A549 (cell line): Measurements from ENCODE around the gene PHF20. TPM values are rescaled to one million over a fixed set of nuclear protein-coding genes. Genes with fewer than 3 reads are reported as not detected.
"Not testable (repeated sequence)": the region's sequence is repeated elsewhere in the genome, so short reads cannot be mapped to it uniquely, and the experiment has no call there.

Source experiments
- ATAC-seq, 2 experiments: fragments of 200-7000 bp in 1 of 2; fragments of >200 bp in 1 of 2; cut with Nextera tagmentation in 1 of 2; cut with Tn5 transposase in 1 of 2; 3 replicates each; pipeline versions ENCODE4 v1.8.0 to v1.9.1; 2018 to 2020; ENCODE audit warnings: mild to moderate bottlenecking in 1 of 2, moderate library complexity in 1 of 2
- CTCF ChIA-PET: fragments of 300-600 bp; sonication (Branson Sonifier 250); formaldehyde crosslinking; extraction: SDS; loops from one replicate; lab custom pipeline; 2021; ENCODE audit warnings: antibody characterized with exemption, inconsistent platforms; lab: Yijun Ruan, JAX
- POLR2A ChIA-PET: fragments of 350-600 bp; formaldehyde crosslinking; extraction: SDS; loops from one replicate; lab custom pipeline; 2021; ENCODE audit warnings: antibody characterized with exemption, inconsistent platforms; lab: Yijun Ruan, JAX
- DNase-seq, 2 experiments: peaks; one replicate each; pipeline versions ENCODE4 v3.0.0 to v3.0.0-alpha.2; 2011 to 2016; ENCODE audit warnings: low read depth in 1 of 2, low spot score in 1 of 2
- FAIRE-seq: peaks from 2 replicates; lab custom pipeline; 2011; peaks lifted over from hg19 to GRCh38; lab: Jason Lieb, UNC
- H3K27ac ChIP-seq, 2 experiments: fragments of >200 bp; sonication (Bioruptor Twin); formaldehyde crosslinking; 3 replicates each; pipeline ENCODE4 v1.5.1; 2016 to 2017
- H3K4me1 ChIP-seq: fragments of >200 bp; sonication (Bioruptor Twin); formaldehyde crosslinking; 3 replicates; pipeline ENCODE4 v1.6.1; 2016
- H3K4me2 ChIP-seq: fragments of >200 bp; sonication (Bioruptor Twin); formaldehyde crosslinking; 3 replicates; pipeline ENCODE4 v1.6.1; 2016
- H3K4me3 ChIP-seq: fragments of >200 bp; sonication (Bioruptor Twin); formaldehyde crosslinking; 3 replicates; pipeline ENCODE4 v1.5.1; 2016
- H3K9me3 ChIP-seq: fragments of >200 bp; sonication (Bioruptor Twin); formaldehyde crosslinking; 3 replicates; pipeline ENCODE4 v1.6.1; 2016
- BHLHE40 ChIP-seq: IDR thresholded peaks from 2 replicates; pipeline ENCODE4 v1.6.1; 2012; ENCODE audit warnings: low read depth, low read length, inconsistent platforms
- CBX2 ChIP-seq: fragments of 200-600 bp; sonication (generic); IDR thresholded peaks from 2 replicates; pipeline ENCODE4 v1.6.1; 2016; ENCODE audit warnings: low read depth, mild to moderate bottlenecking, borderline replicate concordance
- EHF ChIP-seq: fragments of 250-450 bp; sonication (Bioruptor Pico); IDR thresholded peaks from 2 replicates; pipeline ENCODE4 v1.5.0; 2020; ENCODE audit warnings: mild to moderate bottlenecking
- FOXS1 ChIP-seq: fragments of 250-450 bp; sonication (Bioruptor Pico); IDR thresholded peaks from 2 replicates; pipeline ENCODE4 v1.5.0; 2020; ENCODE audit warnings: mild to moderate bottlenecking, moderate library complexity
- HEYL ChIP-seq: fragments of 250-450 bp; sonication (Bioruptor Pico); IDR thresholded peaks from 2 replicates; pipeline ENCODE4 v1.8.0; 2021; ENCODE audit warnings: mild to moderate bottlenecking, moderate library complexity
- HOXA7 ChIP-seq: fragments of 250-450 bp; sonication (Bioruptor Pico); IDR thresholded peaks from 2 replicates; pipeline ENCODE4 v1.5.0; 2020; ENCODE audit warnings: mild to moderate bottlenecking, moderate library complexity
- MAFK ChIP-seq: fragments of 450-650 bp; IDR thresholded peaks from 2 replicates; pipeline ENCODE4 v1.6.1; 2014; ENCODE audit not compliant: partially characterized antibody
- MAZ ChIP-seq: fragments of 150-350 bp; IDR thresholded peaks from 2 replicates; pipeline ENCODE4 v1.6.1; 2014; ENCODE audit warnings: antibody characterized with exemption, low read depth, low read length, borderline replicate concordance
- NFE2L2 ChIP-seq: fragments of 150-350 bp; conservative IDR thresholded peaks from 2 replicates; pipeline ENCODE4 v1.6.1; 2014; ENCODE audit warnings: low read length
- NPAS2 ChIP-seq: fragments of 250-450 bp; sonication (Bioruptor Pico); IDR thresholded peaks from 2 replicates; pipeline ENCODE4 v1.8.0; 2022; ENCODE audit warnings: mild to moderate bottlenecking, moderate library complexity, borderline replicate concordance
- POLR2AphosphoS2 ChIP-seq: conservative IDR thresholded peaks from 2 replicates; pipeline ENCODE4 v1.6.1; 2012; ENCODE audit warnings: low read length, improper control_type of control experiment, inconsistent platforms
- RFX5 ChIP-seq: fragments of 450-650 bp; IDR thresholded peaks from 2 replicates; pipeline ENCODE4 v1.7.1; 2014; ENCODE audit warnings: antibody characterized with exemption, mild to moderate bottlenecking, moderate library complexity
- SMC3 ChIP-seq: fragments of >200 bp; sonication (Bioruptor Twin); formaldehyde crosslinking; IDR thresholded peaks from 3 replicates; pipeline ENCODE4 v1.6.1; 2018; ENCODE audit warnings: inconsistent platforms
- SREBF2 ChIP-seq: fragments of 450-650 bp; IDR thresholded peaks from 2 replicates; pipeline ENCODE4 v1.6.1; 2014; ENCODE audit warnings: mild to moderate bottlenecking, moderate library complexity
- TP53 ChIP-seq: fragments of 250-450 bp; sonication (Bioruptor Pico); IDR thresholded peaks from 2 replicates; pipeline ENCODE4 v1.5.0; 2021; ENCODE audit warnings: mild to moderate bottlenecking, moderate library complexity
- ZC3H11A ChIP-seq: fragments of 450-650 bp; IDR thresholded peaks from 2 replicates; pipeline ENCODE4 v1.6.1; 2014; ENCODE audit warnings: antibody characterized with exemption, mild to moderate bottlenecking
- ZSCAN20 ChIP-seq: fragments of 250-450 bp; sonication (Bioruptor Pico); IDR thresholded peaks from 2 replicates; pipeline ENCODE4 v1.8.0; 2022; ENCODE audit warnings: mild to moderate bottlenecking, moderate library complexity
- WGBS: methylation state at CpG from one replicate; pipeline ENCODE4 v1.1.6; 2017; ENCODE audit errors: missing lambda C conversion rate; 5-methylcytosine and 5-hydroxymethylcytosine counted together
- polyA plus RNA-seq, 4 experiments: library from polyadenylated mRNA; depleted of rRNA in 3 of 4; stranded (reverse); fragments of >200 nt; fragmentation: RNase III in 1 of 4; extraction: RNeasy Plus Mini Kit Qiagen cat#74134 plus additional on column Dnase treatment in 1 of 4; gene quantifications; 2 replicates in 3 of 4; 3 replicates in 1 of 4; pipeline ENCODE4 v1.2.3, GENCODE V29; 2011 to 2017
- TF ChIP-seq, protein P1 (sequence below): IDR thresholded peaks from 2 replicates; pipeline ENCODE4 v1.6.1; 2012; ENCODE audit warnings: low read depth, borderline replicate concordance
- TF ChIP-seq, protein P2 (sequence below): fragments of >200 bp; sonication (Bioruptor Twin); formaldehyde crosslinking; IDR thresholded peaks from 3 replicates; pipeline ENCODE4 v1.5.1; 2016
- TF ChIP-seq, protein P3 (sequence below): fragments of 150-350 bp; IDR thresholded peaks from 2 replicates; pipeline ENCODE4 v1.6.1; 2014; ENCODE audit warnings: low read depth, mild to moderate bottlenecking, low read length

Gene PHF20
- polyA plus RNA-seq, 2 of the 4 experiments (the other 2 are of a cell fraction): 24.0 to 32.8 TPM

DNA sequence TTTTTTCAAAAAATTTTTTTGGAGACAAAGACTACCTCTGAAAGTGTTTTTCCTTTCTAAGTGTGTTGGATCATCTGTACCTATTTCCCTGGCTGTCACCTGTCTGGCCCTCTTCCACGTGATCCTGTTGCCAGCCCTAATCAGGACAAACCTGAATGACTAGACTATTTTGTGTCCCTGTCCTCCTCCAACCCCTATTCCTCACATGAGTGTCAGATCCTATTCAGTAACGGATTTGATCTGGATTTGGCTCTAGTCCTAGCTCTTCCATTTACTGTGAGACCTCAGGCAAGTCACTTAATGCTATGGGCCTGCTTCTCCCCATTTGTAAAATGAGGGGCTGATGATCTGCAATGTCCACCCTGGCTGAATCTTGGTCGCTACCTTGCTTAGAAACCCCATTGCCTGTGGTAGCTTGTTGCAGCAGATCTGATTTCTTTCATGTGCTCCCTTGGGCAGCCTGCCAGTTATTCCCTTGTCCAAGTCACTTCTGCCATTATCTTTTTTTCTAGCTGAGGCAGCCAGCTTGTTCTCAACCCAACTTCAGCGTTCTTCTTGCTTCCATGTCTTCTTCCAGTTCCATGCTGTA, 4.8 kb downstream of the PHF20 start:
- H3K9me3 ChIP-seq: no peaks in the 10 kb centered on the region
- no peak overlapping the region for H3K4me3 ChIP-seq
- no peak overlapping the region for H3K27ac ChIP-seq
- no peak overlapping the region for H3K4me2 ChIP-seq
- ATAC-seq (no peak), FAIRE-seq (no peak), DNase-seq (peak in 1 of 2 experiments; percentile 8)
- peaks cover 22% of the 10 kb centered on the region; the same call in 2 of the 3 replicates for H3K4me1 ChIP-seq
- 90% methylated on average over 4 of the region's 4 CpGs for WGBS
- ChIA-PET POLR2A (interaction anchor here (1.6 kb wide), 1 partner anchor 34 kb away, joined by 5 read pairs; the partner anchor contains the start of gene RBM39), CTCF (interaction anchor here (1.4 to 1.6 kb wide), 2 partner anchors 33 to 108 kb away, joined by 5 to 8 read pairs; no protein-coding TSS in a partner anchor)
- TF ChIP-seq, protein P1, sequence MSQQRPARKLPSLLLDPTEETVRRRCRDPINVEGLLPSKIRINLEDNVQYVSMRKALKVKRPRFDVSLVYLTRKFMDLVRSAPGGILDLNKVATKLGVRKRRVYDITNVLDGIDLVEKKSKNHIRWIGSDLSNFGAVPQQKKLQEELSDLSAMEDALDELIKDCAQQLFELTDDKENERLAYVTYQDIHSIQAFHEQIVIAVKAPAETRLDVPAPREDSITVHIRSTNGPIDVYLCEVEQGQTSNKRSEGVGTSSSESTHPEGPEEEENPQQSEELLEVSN: no peak
- TF ChIP-seq EHF (CRISPR knock-in tag) (no peak), POLR2AphosphoS2 (no peak), HEYL (CRISPR knock-in tag) (no peak)

DNA sequence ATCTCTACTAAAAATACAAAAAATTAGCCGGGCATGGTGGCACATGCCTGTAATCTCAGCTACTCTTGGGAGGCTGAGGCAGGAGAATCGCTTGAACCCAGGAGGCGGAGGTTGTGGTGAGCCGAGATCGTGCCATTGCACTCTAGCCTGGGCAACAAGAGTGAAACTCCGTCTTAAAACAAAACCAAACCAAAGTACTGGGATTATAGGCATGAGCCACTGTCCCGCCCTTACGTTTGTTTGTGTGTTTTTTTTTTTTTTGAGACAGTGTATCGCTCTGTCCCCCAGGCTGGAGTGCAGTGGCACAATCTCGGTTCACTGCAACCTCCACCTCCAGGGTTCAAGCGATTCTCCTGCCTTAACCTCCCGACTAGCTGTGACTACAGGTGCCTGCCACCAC, 12.0 kb downstream of the PHF20 start:
- FAIRE-seq, POLR2A ChIA-PET: not testable (repeated sequence)
- WGBS: 95% methylated on average over 12 of the region's 12 CpGs

DNA sequence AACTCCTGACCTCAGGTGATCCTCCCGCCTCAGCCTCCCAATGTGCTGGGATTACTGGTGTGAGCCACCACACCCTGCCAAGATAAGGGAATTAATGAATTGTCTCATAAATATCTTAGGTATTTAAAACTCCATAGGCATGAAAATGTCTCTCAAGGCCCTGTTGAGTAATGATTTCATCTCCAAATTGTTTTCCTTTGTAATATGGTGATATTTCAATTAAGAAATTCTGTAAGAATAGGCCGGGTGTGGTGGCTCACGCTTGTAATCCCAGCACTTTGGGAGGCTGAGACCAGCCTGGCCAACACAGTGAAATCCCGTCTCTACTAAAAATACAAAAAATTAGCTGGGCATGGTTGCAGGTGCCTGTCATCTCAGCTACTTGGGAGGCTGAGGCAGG, 13.7 kb downstream of the PHF20 start:
- H3K27ac ChIP-seq, H3K9me3 ChIP-seq, H3K4me3 ChIP-seq, ATAC-seq, DNase-seq, POLR2A ChIA-PET, H3K4me2 ChIP-seq, H3K4me1 ChIP-seq, FAIRE-seq: not testable (repeated sequence)
- CTCF ChIA-PET: interaction anchor here (1.1 to 1.2 kb wide), 2 partner anchors 11 to 109 kb away, joined by 3 to 4 read pairs; no protein-coding TSS in a partner anchor
- WGBS: 95% methylated on average over 4 of the region's 4 CpGs

More for the DNA sequence above, 12.0 kb downstream of the PHF20 start:
- H3K4me2 ChIP-seq, H3K4me1 ChIP-seq, H3K27ac ChIP-seq, H3K4me3 ChIP-seq, ATAC-seq, H3K9me3 ChIP-seq, CTCF ChIA-PET, DNase-seq: not testable (repeated sequence)

DNA sequence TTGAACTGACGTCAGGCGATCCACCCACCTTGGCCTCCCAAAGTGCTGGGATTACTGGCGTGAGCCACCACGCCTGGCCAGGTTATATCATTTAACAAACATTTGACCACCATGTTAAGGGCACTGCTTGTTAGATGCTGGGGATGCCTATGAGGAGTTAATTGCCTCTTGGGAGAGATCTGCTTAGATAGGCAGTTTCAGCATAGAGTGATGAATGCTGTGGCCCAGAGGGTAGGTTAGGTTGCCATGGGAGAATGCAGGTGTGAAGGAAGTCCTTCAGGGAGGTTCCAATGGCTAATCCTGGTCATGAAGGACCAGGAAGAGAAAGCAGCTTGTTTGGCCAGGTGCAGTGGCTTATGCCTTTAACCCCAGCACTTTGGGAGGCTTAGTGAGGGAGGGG, 17.0 kb downstream of the PHF20 start:
- DNase-seq (no peak), ATAC-seq (no peak)
- Histone ChIP-seq H3K4me1 (peaks cover 11% of the 10 kb centered on the region), H3K4me3 (no peak overlapping the region)
- 92% methylated on average over 4 of the region's 4 CpGs for WGBS
- CTCF ChIA-PET: interaction anchor here (1.4 kb wide), 1 partner anchor 95 kb away, joined by 4 read pairs; no protein-coding TSS in a partner anchor
- TF ChIP-seq CBX2 (no peak), FOXS1 (CRISPR knock-in tag) (no peak), NPAS2 (CRISPR knock-in tag) (no peak), MAZ (no peak), MAFK (peak; percentile 45), BHLHE40 (no peak)
- TF ChIP-seq, protein P1: no peak
- TF ChIP-seq, all 56 proteins: peak for 1
- FAIRE-seq: no peak
- POLR2A ChIA-PET: no interaction called here
- Histone ChIP-seq H3K4me2 (no peak overlapping the region), H3K27ac (no peak overlapping the region), H3K9me3 (no peaks in the 10 kb centered on the region)

DNA sequence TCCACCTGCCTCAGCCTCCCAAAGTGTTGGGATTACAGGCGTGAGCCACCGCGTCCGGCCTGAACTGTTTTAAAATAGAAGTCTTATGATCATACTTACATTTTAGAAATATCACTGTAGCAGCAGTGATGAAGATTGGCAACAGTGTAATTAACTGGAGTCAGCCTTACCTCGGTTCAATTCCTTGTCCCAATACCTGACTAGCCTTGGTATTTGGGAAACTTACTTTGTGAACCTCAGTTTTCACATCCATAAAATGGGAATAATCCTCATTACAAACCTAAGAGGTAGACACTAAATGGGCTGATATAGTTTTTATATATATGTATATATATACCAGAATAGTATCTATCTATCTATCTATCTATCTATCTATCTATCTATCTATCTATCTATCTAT, 19.3 kb downstream of the PHF20 start:
- TF ChIP-seq, protein P2, sequence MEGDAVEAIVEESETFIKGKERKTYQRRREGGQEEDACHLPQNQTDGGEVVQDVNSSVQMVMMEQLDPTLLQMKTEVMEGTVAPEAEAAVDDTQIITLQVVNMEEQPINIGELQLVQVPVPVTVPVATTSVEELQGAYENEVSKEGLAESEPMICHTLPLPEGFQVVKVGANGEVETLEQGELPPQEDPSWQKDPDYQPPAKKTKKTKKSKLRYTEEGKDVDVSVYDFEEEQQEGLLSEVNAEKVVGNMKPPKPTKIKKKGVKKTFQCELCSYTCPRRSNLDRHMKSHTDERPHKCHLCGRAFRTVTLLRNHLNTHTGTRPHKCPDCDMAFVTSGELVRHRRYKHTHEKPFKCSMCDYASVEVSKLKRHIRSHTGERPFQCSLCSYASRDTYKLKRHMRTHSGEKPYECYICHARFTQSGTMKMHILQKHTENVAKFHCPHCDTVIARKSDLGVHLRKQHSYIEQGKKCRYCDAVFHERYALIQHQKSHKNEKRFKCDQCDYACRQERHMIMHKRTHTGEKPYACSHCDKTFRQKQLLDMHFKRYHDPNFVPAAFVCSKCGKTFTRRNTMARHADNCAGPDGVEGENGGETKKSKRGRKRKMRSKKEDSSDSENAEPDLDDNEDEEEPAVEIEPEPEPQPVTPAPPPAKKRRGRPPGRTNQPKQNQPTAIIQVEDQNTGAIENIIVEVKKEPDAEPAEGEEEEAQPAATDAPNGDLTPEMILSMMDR: no peak
- TF ChIP-seq TP53 (CRISPR knock-in tag): no peak
- no peak for TF ChIP-seq NFE2L2
- no peak for TF ChIP-seq SMC3
- TF ChIP-seq, protein P3, sequence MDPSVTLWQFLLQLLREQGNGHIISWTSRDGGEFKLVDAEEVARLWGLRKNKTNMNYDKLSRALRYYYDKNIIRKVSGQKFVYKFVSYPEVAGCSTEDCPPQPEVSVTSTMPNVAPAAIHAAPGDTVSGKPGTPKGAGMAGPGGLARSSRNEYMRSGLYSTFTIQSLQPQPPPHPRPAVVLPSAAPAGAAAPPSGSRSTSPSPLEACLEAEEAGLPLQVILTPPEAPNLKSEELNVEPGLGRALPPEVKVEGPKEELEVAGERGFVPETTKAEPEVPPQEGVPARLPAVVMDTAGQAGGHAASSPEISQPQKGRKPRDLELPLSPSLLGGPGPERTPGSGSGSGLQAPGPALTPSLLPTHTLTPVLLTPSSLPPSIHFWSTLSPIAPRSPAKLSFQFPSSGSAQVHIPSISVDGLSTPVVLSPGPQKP: no peak
- no peak for TF ChIP-seq ZC3H11A
- no peak for TF ChIP-seq EHF (CRISPR knock-in tag)
- TF ChIP-seq ZSCAN20 (CRISPR knock-in tag): no peak
- no peak for TF ChIP-seq RFX5
- TF ChIP-seq SREBF2: no peak
- no peak for TF ChIP-seq HOXA7 (CRISPR knock-in tag)
- TF ChIP-seq, all 56 proteins: peak for 0
- DNase-seq (no peak), FAIRE-seq (no peak), ATAC-seq (no peak)
- no peak overlapping the region for H3K27ac ChIP-seq
- POLR2A ChIA-PET: interaction anchor here (1.0 kb wide), 1 partner anchor 20 kb away, joined by 4 read pairs; the partner anchor contains the start of gene PHF20
- WGBS: 94% methylated on average over 5 of the region's 5 CpGs
- CTCF ChIA-PET: interaction anchor here (0.6 to 1.1 kb wide), 2 partner anchors 7 to 10 kb away, joined by 3 to 4 read pairs; no protein-coding TSS in a partner anchor
- no peaks in the 10 kb centered on the region for H3K9me3 ChIP-seq
- no peak overlapping the region for H3K4me2 ChIP-seq
- H3K4me3 ChIP-seq: no peak overlapping the region
- peaks cover 11% of the 10 kb centered on the region for H3K4me1 ChIP-seq
